ENCODE measurements around the gene DCUN1D2.
A peak's percentile ranks its signal among the peaks of the same experiment; 100 is the strongest.
"Not testable (repeated sequence)": the region's sequence is repeated elsewhere in the genome, so short reads cannot be mapped to it uniquely, and the experiment has no call there.

Gene DCUN1D2

DNA sequence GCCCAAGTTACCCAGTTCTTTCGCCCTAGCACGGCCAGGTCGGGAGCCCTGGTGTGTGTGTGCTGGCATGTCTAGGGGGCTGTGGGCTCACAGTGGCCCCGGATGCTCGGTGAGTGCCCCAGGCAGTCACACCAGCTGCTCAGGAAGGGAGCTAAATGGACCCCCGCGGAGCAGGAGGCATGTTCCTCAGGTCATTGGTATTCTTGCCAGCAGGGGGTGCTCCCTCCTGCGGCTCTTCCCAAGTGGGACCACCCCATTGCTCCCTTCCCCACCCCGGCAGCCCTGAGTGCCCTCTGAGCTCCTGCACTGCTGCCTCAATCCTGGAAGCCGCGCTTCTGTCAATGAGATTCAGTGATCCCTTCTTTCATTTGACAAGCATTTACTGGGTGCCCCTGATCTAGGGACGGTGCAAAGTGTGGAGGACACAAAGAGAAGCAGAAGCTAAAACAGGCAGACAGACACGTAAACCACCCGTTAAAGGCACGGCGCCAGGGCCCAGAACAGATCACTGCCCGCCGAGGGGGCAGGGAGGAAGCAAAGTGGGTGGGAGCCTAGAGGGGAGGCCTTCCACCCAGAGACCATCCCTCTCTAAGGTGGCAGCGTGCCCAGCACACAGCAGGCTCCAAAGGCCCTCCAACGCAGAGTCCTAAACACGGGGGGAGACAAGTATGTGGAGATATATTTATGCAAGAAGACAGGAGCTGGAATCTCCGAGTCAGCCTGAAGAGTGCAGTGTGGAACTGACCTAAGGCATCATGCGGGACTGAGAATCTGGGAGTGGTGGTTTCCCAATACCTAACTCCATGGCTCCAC lies 32.1 kb downstream of the DCUN1D2 start:
- DNase-seq (ENCODE audit: low spot score in 2 of 2): peak; percentile 21 to 68
- no peaks in the 10 kb centered on the region for H3K9me3 ChIP-seq
- no peaks in the 10 kb centered on the region for H3K27me3 ChIP-seq (ENCODE audit: low read depth)
- no peak overlapping the region for H3K4me3 ChIP-seq
- in situ Hi-C loops (cut with MboI; ENCODE audit: low sequenced_read_pairs): no loop called here
- H3K4me1 ChIP-seq: no peaks in the 10 kb centered on the region
- peaks cover 65% of the 10 kb centered on the region for H3K36me3 ChIP-seq (replicated peaks)

DNA sequence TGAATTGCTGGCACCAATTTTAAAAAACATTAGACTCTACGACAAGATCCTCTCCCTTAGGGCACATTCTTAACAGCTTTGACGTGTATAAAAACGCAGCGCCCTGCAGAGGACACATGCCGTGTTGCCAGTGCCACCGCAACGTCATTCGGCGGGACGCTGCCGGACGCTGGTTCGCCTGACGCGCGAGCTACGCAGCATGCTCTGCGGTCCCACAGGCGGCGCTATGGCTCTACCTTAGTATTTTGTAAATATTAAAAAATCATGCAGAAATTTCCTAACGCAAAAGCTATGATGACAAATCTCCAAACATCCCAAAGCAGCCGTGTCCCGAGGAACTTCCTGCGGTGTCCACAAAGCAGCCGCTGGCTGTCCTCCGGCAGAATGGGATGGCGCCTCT lies 33.0 kb downstream of the DCUN1D2 start:
- Histone ChIP-seq H3K9me3 (no peaks in the 10 kb centered on the region), H3K27me3 (ENCODE audit: low read depth) (no peaks in the 10 kb centered on the region), H3K36me3 (replicated peaks) (peaks cover 65% of the 10 kb centered on the region), H3K4me1 (no peaks in the 10 kb centered on the region), H3K4me3 (no peak overlapping the region)
- no peak for DNase-seq (ENCODE audit: low spot score in 2 of 2)
- in situ Hi-C loops (cut with MboI; ENCODE audit: low sequenced_read_pairs): no loop called here

DNA sequence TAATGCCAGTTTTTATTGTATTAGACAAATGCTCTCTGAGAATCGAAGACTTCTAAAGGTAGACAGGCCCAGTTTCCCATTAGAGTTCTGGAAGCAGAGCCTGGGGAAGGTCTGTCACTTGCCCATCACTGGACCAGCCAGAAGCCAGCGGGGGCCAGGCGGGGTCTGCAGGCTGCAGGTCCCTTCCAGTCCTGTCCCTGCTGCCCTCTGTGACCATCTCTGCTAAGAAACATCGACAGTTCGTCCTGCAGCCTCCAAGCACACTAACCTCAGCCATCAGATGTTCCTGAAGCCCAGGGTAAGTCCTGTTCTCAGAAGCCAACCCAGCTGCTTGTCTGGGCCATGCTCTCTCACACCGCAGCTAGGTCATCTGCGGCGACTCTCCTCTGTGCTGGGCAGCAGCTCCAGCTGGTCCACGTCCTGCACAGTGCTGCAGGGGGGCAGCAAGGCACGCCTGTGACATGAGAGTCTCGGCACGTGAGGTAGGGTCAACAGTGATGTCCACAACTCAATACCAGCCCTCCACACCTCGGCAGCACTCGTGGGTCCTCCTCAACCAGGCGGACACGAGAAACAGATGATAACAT lies 34.3 kb downstream of the DCUN1D2 start:
- Histone ChIP-seq H3K36me3 (replicated peaks) (peaks cover 59% of the 10 kb centered on the region), H3K27me3 (ENCODE audit: low read depth) (no peaks in the 10 kb centered on the region), H3K4me1 (no peaks in the 10 kb centered on the region), H3K4me3 (no peak overlapping the region), H3K9me3 (no peaks in the 10 kb centered on the region)
- no peak for DNase-seq (ENCODE audit: low spot score in 2 of 2)
- in situ Hi-C loops (cut with MboI; ENCODE audit: low sequenced_read_pairs): no loop called here

DNA sequence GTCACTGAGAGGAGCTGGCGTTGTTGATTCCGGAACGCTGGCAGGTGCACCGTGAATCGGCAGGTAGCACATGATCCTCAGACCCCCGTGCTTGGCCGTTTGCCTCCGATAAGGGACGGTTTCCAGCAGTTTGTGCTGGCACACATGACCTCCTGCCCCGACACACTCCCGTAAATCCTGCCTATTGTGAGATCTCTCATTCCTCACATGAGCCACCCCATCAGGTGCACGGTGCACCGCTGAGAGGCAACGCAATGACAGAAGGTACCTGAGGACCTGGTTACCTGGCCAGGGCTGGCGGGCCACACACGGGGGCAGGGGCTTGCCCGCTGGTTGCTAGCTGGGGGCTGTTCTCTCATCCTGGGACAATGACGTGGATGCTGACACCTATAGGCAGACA lies 35.1 kb downstream of the DCUN1D2 start:
- in situ Hi-C loops (cut with MboI; ENCODE audit: low sequenced_read_pairs): no loop called here
- DNase-seq (ENCODE audit: low spot score in 2 of 2): no peak
- H3K27me3 ChIP-seq (ENCODE audit: low read depth): no peaks in the 10 kb centered on the region
- H3K4me1 ChIP-seq: no peaks in the 10 kb centered on the region
- H3K4me3 ChIP-seq: no peak overlapping the region
- H3K36me3 ChIP-seq (replicated peaks): peaks cover 51% of the 10 kb centered on the region
- no peaks in the 10 kb centered on the region for H3K9me3 ChIP-seq

DNA sequence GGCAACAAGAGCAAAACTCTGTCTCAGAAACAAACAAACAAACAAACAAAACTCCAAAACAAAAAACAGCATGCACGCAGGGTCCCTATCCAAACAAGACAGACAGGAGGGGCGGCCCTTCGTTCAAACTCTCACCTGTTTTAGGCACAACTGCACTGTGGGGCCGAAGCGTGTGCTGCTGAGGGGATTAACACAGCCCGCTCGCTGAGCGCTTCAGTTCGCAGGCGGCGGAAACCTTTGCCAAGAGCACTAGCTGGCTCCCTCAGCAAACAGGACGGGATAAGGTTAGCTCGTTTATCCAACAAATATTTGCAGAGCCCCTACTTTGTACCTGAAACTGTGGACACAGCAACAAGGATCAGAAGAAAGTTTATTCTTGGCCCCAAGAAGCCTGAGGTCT lies 35.6 kb downstream of the DCUN1D2 start:
- Histone ChIP-seq H3K27me3 (ENCODE audit: low read depth) (no peaks in the 10 kb centered on the region), H3K4me3 (no peak overlapping the region), H3K9me3 (no peaks in the 10 kb centered on the region), H3K36me3 (replicated peaks) (peaks cover 47% of the 10 kb centered on the region), H3K4me1 (peaks cover 2% of the 10 kb centered on the region; the same call in 1 of the 2 replicates)
- in situ Hi-C loops (cut with MboI; ENCODE audit: low sequenced_read_pairs): no loop called here
- DNase-seq (ENCODE audit: low spot score in 2 of 2): no peak

DNA sequence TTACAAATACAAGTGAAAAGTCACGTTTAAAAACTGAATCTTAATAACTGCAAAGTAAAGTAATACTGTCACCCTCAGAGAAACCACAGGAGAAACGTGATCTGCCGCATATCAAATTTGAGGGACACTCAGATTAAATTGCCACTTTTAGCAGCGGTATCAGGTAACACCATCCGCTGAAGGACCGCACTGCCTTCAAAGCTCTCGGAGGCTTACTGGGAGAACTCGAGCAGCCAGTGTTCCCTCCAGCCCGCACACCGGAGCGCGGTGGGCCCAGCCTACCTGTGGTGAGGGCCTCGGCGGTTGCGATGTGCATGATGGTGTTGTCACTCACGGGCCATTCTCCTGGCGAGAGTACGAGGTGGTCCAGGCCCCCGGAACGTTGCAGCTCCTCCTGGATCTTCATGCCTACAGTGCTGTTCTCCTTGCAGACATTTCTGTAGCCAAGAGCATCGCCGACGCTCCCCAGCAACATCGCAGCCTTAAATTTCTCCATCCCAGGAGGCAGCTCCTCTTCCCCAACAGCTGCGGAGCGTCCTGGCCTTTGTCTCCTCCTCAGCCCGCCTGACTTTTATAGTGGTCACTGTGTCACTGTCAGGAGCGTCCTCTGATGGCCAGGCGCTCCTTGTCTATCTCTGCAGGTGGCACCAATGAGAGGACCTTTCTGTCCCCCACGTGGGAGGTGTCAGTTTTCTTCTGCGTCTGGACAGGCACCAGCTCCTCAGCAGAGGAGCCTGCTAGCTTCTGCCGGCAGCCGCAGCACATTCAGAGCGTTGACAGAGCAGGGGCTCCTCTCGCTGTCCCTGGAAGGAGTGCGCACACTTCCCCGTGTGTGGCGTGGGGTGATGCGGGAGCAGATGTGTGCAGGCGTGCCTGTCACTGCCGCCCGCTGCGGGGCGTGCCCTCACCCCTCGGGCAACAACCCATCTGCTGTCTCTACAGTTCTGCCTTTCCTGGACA lies 37.3 kb downstream of the DCUN1D2 start, which contains the start of gene ADPRHL1:
ADPRHL1 (minus strand) TSS at position 547 of the 960 bp plus-strand sequence; CDS start at position 496, 51 bp downstream.
- in situ Hi-C loops (cut with MboI; ENCODE audit: low sequenced_read_pairs): no loop called here
- DNase-seq (ENCODE audit: low spot score in 2 of 2): no peak
- Histone ChIP-seq H3K4me1 (peaks cover 6% of the 10 kb centered on the region; the same call in 1 of the 2 replicates), H3K4me3 (no peak within 1 kb of the TSS), H3K36me3 (replicated peaks) (peaks cover 30% of the 10 kb centered on the region), H3K27me3 (ENCODE audit: low read depth) (no peaks in the 10 kb centered on the region), H3K9me3 (no peaks in the 10 kb centered on the region)

DNA sequence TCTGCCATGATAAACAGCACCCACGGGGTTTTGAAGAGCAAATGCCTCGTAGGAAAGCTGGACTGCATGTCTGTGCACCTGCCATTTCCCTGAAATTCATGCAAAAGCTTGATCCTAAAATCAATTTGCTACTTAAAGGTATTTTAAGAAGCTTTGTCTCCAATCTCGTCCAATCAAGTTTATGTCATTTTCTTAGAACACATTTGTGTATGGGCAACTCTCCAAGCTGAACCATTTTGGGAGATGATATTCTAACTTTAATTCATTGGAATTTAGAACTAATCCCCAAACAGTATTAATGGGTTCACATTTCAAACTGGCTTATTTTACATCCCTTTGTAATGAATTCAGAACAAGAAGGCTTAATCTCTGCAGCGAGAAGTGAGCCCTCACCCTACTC lies 38.0 kb downstream of the DCUN1D2 start:
- in situ Hi-C loops (cut with MboI; ENCODE audit: low sequenced_read_pairs): no loop called here
- DNase-seq (ENCODE audit: low spot score in 2 of 2): no peak
- no peaks in the 10 kb centered on the region for H3K27me3 ChIP-seq (ENCODE audit: low read depth)
- H3K36me3 ChIP-seq (replicated peaks): peaks cover 24% of the 10 kb centered on the region
- peaks cover 6% of the 10 kb centered on the region; the same call in 1 of the 2 replicates for H3K4me1 ChIP-seq
- H3K9me3 ChIP-seq: no peaks in the 10 kb centered on the region
- no peak overlapping the region for H3K4me3 ChIP-seq

DNA sequence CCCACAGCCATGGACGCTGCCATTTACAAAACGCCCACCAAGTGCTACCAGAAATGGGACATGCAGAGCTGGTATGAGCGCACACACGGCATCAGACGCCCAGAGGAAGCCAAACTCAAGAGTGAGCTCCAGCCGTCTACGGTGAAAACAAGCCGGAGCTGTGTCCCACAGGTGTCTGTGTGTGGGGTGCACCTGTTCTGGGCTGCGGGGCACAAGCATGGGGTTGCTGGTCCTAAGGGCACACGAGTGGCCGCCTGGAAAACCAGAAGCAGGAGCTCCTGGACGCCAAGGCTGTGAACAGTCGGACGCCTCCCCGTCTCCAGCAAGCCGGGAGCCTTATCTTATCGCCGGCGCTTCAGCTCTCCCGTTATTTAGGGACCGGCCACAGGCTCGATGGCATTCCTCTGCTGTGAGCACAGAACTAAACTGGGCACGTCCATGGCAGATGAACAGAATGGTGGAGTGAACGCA lies 38.5 kb downstream of the DCUN1D2 start:
- Histone ChIP-seq H3K36me3 (replicated peaks) (peaks cover 19% of the 10 kb centered on the region), H3K4me1 (peaks cover 6% of the 10 kb centered on the region; the same call in 1 of the 2 replicates), H3K27me3 (ENCODE audit: low read depth) (no peaks in the 10 kb centered on the region), H3K9me3 (no peaks in the 10 kb centered on the region), H3K4me3 (no peak overlapping the region)
- in situ Hi-C loops (cut with MboI; ENCODE audit: low sequenced_read_pairs): no loop called here
- DNase-seq (ENCODE audit: low spot score in 2 of 2): no peak

DNA sequence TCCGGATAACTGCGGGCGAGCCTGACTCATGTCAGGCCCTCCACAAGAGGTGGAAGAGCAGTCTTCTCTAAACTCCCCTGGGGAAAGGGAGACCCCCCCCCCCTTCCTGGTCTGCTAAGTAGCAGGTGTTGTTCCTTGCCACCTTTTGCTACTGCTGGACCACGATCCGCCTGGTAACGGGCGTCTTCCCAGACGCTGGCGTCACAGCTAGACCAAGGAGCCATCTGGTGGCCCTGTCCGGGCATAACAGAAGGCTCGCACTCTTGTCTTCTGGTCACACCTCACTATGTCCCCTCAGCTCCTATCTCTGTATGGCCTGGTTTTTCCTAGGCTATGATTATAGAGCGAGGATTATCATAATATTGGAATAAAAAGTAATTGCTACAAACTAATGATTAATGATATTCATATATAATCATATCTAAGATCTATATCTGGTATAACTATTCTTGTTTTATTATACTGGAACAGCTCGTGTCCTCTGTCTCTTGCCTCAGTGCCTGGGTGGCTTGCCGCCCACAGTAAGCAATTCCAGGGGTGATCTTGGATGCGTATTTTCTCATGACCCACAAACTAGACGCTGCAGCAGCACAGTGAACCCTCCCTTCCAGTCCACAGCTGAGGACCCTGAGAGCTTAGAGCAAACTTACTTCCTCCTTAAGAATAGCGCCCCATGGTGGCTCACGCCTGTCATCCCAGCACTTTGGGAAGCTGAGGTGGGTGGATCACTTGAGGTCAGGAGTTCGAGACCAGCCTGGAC lies 39.5 kb downstream of the DCUN1D2 start:
- H3K36me3 ChIP-seq (replicated peaks); in situ Hi-C loops (cut with MboI; ENCODE audit: low sequenced_read_pairs); H3K27me3 ChIP-seq (ENCODE audit: low read depth); H3K4me3 ChIP-seq; H3K4me1 ChIP-seq; H3K9me3 ChIP-seq: not testable (repeated sequence)
- peak in 1 of 2 experiments; percentile 71 for DNase-seq (ENCODE audit: low spot score in 2 of 2)

DNA sequence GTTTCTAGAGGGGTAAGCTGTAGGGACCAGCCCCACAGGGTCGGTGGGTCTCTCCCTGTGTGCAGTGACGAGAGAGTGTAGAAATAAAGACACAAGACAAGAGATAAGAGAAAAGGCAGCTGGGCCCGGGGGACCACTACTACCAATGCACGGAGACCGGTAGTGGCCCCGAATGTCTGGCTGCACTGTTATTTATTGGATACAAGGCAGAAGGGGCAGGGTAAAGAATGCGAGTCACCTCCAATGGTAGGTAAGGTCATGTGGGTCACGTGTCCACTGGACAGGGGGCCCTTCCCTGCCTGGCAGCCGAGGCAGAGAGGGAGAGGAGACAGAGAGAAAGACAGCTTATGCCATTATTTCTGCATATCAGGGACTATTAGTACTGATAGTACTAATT lies 40.2 kb downstream of the DCUN1D2 start:
- H3K4me3 ChIP-seq; in situ Hi-C loops (cut with MboI; ENCODE audit: low sequenced_read_pairs); DNase-seq (ENCODE audit: low spot score in 2 of 2): not testable (repeated sequence)

DNA sequence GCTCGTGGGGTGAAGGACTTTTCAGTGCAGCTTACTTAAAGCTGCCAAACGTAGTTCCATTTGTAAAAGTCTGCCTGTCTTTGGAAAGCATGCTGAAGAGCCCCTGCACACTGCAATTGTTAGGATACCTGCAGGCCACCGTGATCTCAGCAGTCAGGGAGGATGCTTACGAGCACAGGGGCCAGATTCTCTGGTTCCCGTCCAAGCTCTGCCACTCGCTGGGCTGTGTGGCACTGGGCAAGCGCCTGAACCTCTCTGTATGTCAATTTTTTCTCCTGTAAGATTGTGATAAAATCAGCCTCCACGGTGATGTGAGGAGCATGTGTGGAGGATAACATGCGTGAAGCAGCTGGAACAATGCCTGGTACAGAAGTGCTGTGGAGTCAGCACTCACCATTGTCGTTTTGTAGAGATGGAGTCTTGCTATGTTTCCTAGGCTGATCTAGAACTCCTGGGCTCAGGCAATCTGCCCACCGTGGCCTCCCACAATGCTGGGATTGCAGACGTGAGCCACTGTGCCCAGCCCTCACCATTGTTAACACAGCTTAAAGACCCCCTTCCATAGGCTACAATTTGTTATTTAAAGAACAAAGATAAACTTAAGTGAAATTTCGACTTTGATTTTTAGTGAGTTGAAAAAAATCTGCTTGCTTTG lies 40.7 kb downstream of the DCUN1D2 start:
- peak overlapping the region; percentile 59 for H3K4me3 ChIP-seq
- no peaks in the 10 kb centered on the region for H3K9me3 ChIP-seq
- H3K27me3 ChIP-seq (ENCODE audit: low read depth): no peaks in the 10 kb centered on the region
- peaks cover under 1% of the 10 kb centered on the region for H3K36me3 ChIP-seq (replicated peaks)
- in situ Hi-C loops (cut with MboI; ENCODE audit: low sequenced_read_pairs): no loop called here
- H3K4me1 ChIP-seq: peaks cover 6% of the 10 kb centered on the region; the same call in 1 of the 2 replicates
- DNase-seq (ENCODE audit: low spot score in 2 of 2): no peak

More for the DNA sequence above, 40.2 kb downstream of the DCUN1D2 start:
- not testable (repeated sequence) for H3K9me3 ChIP-seq; H3K4me1 ChIP-seq; H3K27me3 ChIP-seq (ENCODE audit: low read depth); H3K36me3 ChIP-seq (replicated peaks)

DNA sequence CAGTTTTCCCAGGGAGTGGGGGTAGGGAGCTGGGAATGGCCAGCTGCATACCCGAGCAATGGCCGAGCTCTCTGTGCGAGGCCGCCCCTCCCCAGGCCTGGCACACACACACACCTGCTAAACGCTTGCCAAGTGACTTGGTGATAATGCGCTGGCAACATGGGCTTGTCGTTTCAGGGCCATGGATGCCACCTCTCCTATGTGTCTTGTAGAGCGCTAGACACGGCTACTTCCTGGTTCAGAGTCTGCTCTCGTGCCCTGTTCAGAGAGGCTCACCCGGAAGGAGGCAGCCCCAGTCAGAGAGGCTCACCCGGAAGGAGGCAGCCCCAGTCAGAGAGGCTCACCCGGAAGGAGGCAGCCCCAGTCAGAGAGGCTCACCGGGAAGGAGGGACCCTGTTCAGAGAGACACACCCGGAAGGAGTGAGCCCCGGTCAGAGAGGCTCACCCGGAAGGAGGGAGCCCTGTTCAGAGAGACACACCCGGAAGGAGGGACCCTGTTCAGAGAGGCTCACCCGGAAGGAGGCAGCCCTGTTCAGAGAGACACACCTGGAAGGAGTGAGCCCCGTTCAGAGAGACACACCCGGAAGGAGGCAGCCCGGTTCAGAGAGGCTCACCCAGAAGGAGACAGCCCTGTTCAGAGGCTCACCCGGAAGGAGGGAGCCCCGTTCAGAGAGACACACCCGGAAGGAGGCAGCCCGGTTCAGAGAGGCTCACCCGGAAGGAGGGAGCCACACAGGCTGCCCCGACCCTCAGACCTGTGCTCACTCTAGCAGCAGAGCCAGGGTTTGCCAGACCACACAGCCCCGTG lies 41.4 kb downstream of the DCUN1D2 start:
- H3K36me3 ChIP-seq (replicated peaks): no peaks in the 10 kb centered on the region; the same call in 1 of the 2 replicates
- peak overlapping the region; percentile 59 for H3K4me3 ChIP-seq
- DNase-seq (ENCODE audit: low spot score in 2 of 2): peak; percentile 91 to 94
- H3K4me1 ChIP-seq: peaks cover 6% of the 10 kb centered on the region; the same call in 1 of the 2 replicates
- in situ Hi-C loops (cut with MboI; ENCODE audit: low sequenced_read_pairs): no loop called here
- no peaks in the 10 kb centered on the region for H3K9me3 ChIP-seq
- no peaks in the 10 kb centered on the region for H3K27me3 ChIP-seq (ENCODE audit: low read depth)
